Chondrocyte (in vitro differentiated cells): ENCODE results near the gene SLC2A4. TPM values are rescaled to one million over a fixed set of nuclear protein-coding genes. Genes with fewer than 3 reads are reported as not detected.

Source experiments
- DNase-seq: peaks from one replicate; pipeline ENCODE4 v3.0.0; 2021; ENCODE audit warnings: mixed read lengths, low spot score
- H3K27ac Mint-ChIP-seq: one replicate; pipeline ENCODE4 v1.8.0; 2021; ENCODE audit warnings: mild to moderate bottlenecking, moderate library complexity, mixed read lengths; ENCODE audit not compliant: unreplicated experiment
- H3K27me3 Mint-ChIP-seq: 2 replicates; pipeline ENCODE4 v1.8.0; 2021; ENCODE audit warnings: low read depth, mixed read lengths
- H3K36me3 Mint-ChIP-seq: 2 replicates; pipeline ENCODE4 v1.8.0; 2021; ENCODE audit warnings: low read depth, mixed read lengths
- H3K4me1 Mint-ChIP-seq: 2 replicates; pipeline ENCODE4 v1.8.0; 2021; ENCODE audit warnings: low read depth, mild to moderate bottlenecking, mixed read lengths
- H3K4me3 Mint-ChIP-seq: one replicate; pipeline ENCODE4 v1.8.0; 2021; ENCODE audit warnings: mild to moderate bottlenecking, moderate library complexity, mixed read lengths; ENCODE audit not compliant: unreplicated experiment
- H3K9me3 Mint-ChIP-seq: 2 replicates; pipeline ENCODE4 v1.8.0; 2021; ENCODE audit warnings: low read depth, mixed read lengths
- total RNA-seq: library from RNA; stranded (reverse); gene quantifications from 3 replicates; pipeline ENCODE4 v1.2.1, GENCODE V29; 2021
- TF ChIP-seq, protein P1 (sequence below): fragments of 200-600 bp; sonication (generic); IDR thresholded peaks from 2 replicates; pipeline ENCODE4 v1.5.0; 2021; ENCODE audit warnings: antibody characterized with exemption, mild to moderate bottlenecking, moderate library complexity

SLC2A4 gene
- total RNA-seq, 1 donor from 2014 or later = 0.30 TPM

DNA sequence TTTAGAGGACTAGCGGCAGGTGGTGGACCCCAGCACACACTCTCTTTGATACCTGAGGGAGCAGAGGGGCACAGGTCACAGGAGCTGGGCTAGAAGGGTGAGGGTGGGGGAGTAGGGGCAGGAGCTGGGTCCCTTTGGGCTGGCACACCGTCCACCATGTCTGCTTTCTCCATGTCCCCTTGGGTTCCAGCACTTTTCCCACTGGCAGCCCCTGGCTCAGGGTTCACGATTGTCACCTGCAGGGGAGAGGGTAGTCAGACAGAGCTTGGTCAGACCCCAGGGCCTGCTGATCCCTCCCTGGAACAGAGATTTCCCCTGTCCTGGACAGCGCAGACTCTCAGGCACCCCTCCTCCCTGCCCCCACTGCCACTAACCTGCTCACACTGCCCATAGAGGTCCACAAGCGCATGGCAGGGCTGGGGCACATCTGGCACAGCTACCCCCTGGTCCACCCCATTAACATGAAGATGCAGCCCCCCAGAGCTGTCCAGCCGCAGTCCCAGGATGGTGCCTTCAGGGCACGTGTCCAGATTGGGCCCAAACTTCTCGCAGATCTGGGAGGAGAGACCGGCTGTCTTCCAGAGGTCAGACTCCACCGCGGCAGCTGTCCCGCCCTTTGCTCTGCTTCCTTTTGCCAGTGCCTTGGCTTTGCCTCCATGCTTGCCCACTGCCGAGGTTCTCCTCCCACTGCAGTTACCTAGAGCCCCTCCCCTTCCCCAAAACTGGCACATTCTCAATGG lies 36.8 kb downstream of the SLC2A4 start:
- Mint-ChIP-seq H3K9me3 (no peaks in the 10 kb centered on the region), H3K27me3 (no peaks in the 10 kb centered on the region), H3K36me3 (peaks cover 25% of the 10 kb centered on the region), H3K27ac (no peak overlapping the region), H3K4me3 (no peak overlapping the region), H3K4me1 (peaks cover 21% of the 10 kb centered on the region)
- TF ChIP-seq, protein P1, sequence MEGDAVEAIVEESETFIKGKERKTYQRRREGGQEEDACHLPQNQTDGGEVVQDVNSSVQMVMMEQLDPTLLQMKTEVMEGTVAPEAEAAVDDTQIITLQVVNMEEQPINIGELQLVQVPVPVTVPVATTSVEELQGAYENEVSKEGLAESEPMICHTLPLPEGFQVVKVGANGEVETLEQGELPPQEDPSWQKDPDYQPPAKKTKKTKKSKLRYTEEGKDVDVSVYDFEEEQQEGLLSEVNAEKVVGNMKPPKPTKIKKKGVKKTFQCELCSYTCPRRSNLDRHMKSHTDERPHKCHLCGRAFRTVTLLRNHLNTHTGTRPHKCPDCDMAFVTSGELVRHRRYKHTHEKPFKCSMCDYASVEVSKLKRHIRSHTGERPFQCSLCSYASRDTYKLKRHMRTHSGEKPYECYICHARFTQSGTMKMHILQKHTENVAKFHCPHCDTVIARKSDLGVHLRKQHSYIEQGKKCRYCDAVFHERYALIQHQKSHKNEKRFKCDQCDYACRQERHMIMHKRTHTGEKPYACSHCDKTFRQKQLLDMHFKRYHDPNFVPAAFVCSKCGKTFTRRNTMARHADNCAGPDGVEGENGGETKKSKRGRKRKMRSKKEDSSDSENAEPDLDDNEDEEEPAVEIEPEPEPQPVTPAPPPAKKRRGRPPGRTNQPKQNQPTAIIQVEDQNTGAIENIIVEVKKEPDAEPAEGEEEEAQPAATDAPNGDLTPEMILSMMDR = no peak
- no peak for DNase-seq

DNA sequence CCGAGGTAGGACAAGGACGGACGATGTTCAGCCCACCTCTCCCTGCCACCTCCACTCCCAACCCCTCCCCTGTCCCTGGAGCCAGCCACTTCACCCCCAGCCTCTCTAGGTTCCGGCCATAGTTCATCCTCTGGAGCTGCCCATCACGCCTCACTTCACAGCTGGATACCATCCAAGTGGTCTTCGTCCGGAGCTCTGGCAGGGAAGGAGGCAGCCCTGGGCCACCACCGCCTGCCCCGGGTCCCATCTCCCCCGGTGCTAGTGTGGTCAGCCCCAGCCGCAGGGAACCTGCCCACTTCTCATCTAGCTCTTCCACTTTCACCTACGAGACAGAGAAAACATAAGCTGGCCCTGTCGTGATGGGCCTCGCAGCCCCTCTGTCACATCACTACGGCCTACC lies 39.9 kb downstream of the SLC2A4 start:
- Mint-ChIP-seq H3K27me3 (no peaks in the 10 kb centered on the region), H3K4me3 (no peak overlapping the region), H3K36me3 (peaks cover 26% of the 10 kb centered on the region), H3K4me1 (peaks cover under 1% of the 10 kb centered on the region), H3K9me3 (no peaks in the 10 kb centered on the region), H3K27ac (no peak overlapping the region)
- no peak for DNase-seq
- TF ChIP-seq, protein P1 = no peak

DNA sequence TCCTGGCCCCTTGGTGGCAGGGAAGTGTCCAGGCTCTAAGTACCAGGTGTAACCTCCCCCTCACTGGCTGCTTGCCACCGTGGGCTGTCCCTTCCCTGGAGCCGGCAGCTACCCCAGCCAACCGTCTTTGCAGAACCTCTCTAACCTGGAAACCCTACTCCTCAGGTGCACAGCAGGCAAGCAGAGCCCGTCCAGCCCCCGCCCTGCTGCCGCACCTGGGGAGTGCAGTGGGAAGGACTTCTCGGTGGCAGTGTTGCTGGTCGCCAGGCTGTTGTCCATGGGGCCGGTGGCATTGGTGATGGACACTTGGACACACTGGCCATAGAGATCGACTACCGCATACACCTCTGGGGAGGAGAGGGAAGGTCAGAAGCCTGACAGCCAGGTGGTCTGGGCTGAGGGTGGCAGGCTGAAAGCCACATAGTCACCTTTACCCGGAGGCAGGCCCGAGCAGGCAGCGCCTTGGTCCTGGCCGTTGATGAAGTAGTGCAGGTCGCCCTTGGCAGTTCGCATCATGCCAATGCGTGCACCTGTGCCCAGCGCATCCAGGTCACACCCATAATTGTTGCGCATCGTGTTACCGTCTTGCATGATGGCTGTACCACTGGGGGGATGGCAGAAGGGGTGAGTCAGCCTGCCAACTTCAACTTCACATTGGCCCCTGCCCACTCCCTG lies 41.1 kb downstream of the SLC2A4 start:
- TF ChIP-seq, protein P1 = no peak
- H3K36me3 Mint-ChIP-seq = peaks cover 25% of the 10 kb centered on the region
- no peaks in the 10 kb centered on the region for H3K27me3 Mint-ChIP-seq
- peaks cover 3% of the 10 kb centered on the region for H3K4me1 Mint-ChIP-seq
- DNase-seq = no peak
- H3K27ac Mint-ChIP-seq = no peak overlapping the region
- H3K4me3 Mint-ChIP-seq = no peak overlapping the region
- H3K9me3 Mint-ChIP-seq = no peaks in the 10 kb centered on the region

DNA sequence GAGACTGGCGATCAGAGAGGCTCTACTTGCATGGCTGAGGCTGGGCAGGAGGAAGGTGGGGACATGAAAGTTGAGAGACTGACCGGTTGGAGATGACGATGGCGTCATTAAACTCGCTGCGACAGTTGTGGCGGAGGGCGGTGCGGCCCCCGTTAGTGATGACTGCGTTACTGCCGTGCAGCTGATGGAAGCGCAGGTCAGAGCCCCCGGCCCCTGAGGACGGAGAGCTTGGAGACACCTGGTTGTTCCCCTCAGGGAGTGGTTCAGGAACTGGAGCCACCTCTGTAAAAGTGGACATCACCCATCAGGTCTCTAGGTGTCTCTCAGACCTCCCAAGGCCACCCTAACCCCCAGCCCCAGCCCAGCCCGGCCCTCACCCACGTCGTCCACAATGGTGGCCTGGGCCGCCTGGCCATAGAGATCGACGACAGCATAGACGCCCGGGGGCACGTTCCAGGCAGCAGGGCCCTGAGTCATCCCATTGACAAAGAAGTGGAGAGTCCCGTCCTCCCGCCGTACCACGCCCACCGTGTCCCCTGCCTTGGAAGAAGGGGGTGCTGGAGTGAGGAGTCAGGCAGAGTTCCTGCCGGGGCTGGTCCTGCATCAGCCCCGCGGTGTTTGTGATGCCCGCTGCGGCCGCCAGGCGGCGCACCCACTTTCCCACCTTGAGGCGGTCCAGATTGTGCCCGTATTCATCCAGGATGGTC lies 42.4 kb downstream of the SLC2A4 start:
- Mint-ChIP-seq H3K27ac (no peak overlapping the region), H3K4me3 (no peak overlapping the region)
- no peak for DNase-seq

DNA sequence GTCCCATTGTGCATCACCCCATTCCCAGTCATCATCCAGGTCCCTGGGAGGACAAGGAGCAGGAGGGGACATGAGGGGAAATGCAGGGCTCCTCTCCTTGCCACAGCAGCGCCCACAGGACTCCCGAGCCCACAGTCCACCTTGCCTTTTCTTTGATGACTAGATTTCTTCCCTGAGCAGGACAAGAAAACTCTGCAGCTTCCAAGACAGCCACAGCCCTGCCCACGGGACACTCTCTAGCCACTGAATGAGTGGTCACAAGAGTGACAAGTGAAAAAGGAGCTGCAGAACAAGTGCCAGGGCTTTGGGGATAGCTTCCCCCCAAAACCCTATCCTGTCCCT lies 42.9 kb downstream of the SLC2A4 start:
- H3K27me3 Mint-ChIP-seq = no peaks in the 10 kb centered on the region
- H3K4me1 Mint-ChIP-seq = peaks cover 16% of the 10 kb centered on the region
- no peak for DNase-seq
- no peaks in the 10 kb centered on the region for H3K9me3 Mint-ChIP-seq
- no peak overlapping the region for H3K4me3 Mint-ChIP-seq
- TF ChIP-seq, protein P1 = peak; percentile 62
- no peak overlapping the region for H3K27ac Mint-ChIP-seq
- H3K36me3 Mint-ChIP-seq = peaks cover 19% of the 10 kb centered on the region

More for the DNA sequence above, 42.4 kb downstream of the SLC2A4 start:
- Mint-ChIP-seq H3K4me1 (peaks cover 15% of the 10 kb centered on the region), H3K27me3 (no peaks in the 10 kb centered on the region), H3K36me3 (peaks cover 20% of the 10 kb centered on the region), H3K9me3 (no peaks in the 10 kb centered on the region)
- TF ChIP-seq, protein P1 = peak; percentile 84
